Stimulated activated naive B cell treated with anti-CD40 and anti-IgM and Interleukin-4, amounts not matched to agents 10 μg/mL and 1 μg/mL and 100 μg/mL, for 72 hours (primary cell): ENCODE results near the gene KIAA1614.
A peak's percentile ranks its signal among the peaks of the same experiment; 100 is the strongest.
"Not testable (repeated sequence)": the region's sequence is repeated elsewhere in the genome, so short reads cannot be mapped to it uniquely, and the experiment has no call there.

Source experiments
- ATAC-seq, 2 donors: fragments of 150-1000 bp; cut with Tn5 transposase; replicated peaks; 2 replicates each; pipeline ENCODE4 v1.10.0; 2021; ENCODE audit warnings: moderate library complexity in 1 of 2
- DNase-seq: peaks from one replicate; pipeline ENCODE4 v3.0.0; 2021
- H3K27ac Mint-ChIP-seq: one replicate; pipeline ENCODE4 v1.8.0; 2022; ENCODE audit warnings: mild to moderate bottlenecking, mixed read lengths
- H3K27me3 Mint-ChIP-seq, 2 donors: one replicate each; pipeline ENCODE4 v1.8.0; 2022; ENCODE audit warnings: mixed read lengths in 2 of 2
- H3K36me3 Mint-ChIP-seq, 2 donors: one replicate each; pipeline ENCODE4 v1.8.0; 2022; ENCODE audit warnings: mixed read lengths in 2 of 2, mild to moderate bottlenecking in 1 of 2
- H3K4me1 Mint-ChIP-seq, 2 donors: one replicate each; pipeline ENCODE4 v1.8.0; 2022; ENCODE audit warnings: mixed read lengths in 2 of 2, mild to moderate bottlenecking in 1 of 2
- H3K4me3 Mint-ChIP-seq, 2 donors: one replicate each; pipeline ENCODE4 v1.8.0; 2022; ENCODE audit warnings: mild to moderate bottlenecking in 2 of 2, mixed read lengths in 2 of 2, moderate library complexity in 1 of 2
- H3K9me3 Mint-ChIP-seq, 2 donors: one replicate each; pipeline ENCODE4 v1.8.0; 2022; ENCODE audit warnings: mixed read lengths in 2 of 2, mild to moderate bottlenecking in 1 of 2

Gene KIAA1614

DNA sequence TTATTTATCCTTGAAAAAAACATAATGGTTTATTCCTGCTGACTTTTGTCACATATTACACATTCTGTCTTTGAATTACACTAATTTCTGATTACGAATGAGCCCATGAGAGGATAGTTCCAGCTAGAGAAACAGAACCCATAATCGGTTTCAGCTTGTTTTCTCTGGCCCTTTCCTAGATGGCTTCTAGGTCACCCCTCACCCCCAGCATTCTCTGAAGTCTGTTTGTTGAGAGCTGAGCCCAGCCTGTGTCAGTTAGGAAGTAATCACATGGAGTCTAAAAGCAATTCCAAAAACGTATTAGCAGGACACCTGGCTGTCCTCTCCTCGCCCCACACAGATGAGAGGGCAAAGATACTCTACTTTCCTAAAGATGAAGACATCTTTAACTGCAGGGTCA, 48.9 kb downstream of the KIAA1614 start:
- H3K4me1 Mint-ChIP-seq: peaks cover 10 to 25% of the 10 kb centered on the region in 2 donors
- peaks cover 3 to 6% of the 10 kb centered on the region in 2 donors for H3K9me3 Mint-ChIP-seq
- H3K27me3 Mint-ChIP-seq: no peaks in the 10 kb centered on the region
- H3K4me3 Mint-ChIP-seq: no peak overlapping the region
- H3K27ac Mint-ChIP-seq: no peak overlapping the region
- no peak for ATAC-seq
- DNase-seq: no peak
- H3K36me3 Mint-ChIP-seq: peaks cover 51 to 70% of the 10 kb centered on the region in 2 donors

DNA sequence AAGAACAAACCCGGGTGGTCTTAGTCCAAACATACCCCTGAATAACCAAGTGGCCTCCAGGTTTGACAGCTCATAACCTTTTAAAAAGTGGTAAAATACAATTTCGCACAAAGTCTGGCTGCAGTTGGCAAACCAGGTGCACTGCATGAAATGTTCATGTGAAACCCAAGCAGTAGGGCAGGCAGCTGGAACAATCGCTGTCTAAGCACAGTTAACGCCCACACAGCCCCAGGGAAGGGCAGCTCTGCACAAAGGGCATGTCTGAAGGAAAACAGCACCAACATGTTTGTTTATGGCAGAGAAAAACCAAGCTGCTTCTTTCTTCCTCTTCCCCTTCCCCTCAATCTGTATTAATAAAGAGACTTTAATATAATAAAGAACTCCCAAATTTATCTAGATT, 49.5 kb downstream of the KIAA1614 start:
- peaks cover 57 to 73% of the 10 kb centered on the region in 2 donors for H3K36me3 Mint-ChIP-seq
- peak; percentile 84 to 90 for ATAC-seq

DNA sequence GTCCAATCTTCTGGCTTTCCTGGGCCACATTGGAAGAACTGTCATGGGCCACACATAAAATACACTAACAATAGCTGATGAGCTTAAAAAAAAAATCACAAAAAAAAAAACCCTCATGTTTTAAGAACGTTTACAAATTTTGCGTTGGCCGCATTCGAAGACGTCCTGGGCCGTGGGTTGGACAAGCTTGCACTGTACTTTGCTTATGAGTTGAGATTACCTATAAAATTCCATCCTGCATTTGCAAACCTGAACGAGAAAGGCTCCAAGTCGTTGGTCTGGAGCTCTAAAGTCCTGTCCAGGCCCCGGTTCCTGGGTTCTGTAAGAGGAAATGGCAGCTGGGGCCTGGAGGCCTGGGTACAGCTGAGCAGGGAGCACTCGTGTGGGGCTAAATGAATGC, 51.4 kb downstream of the KIAA1614 start:
- Mint-ChIP-seq H3K9me3 (peaks cover 3 to 6% of the 10 kb centered on the region in 2 donors), H3K36me3 (peaks cover 57 to 68% of the 10 kb centered on the region in 2 donors), H3K4me3 (no peak overlapping the region), H3K4me1 (peaks cover 16 to 28% of the 10 kb centered on the region in 2 donors), H3K27me3 (no peaks in the 10 kb centered on the region), H3K27ac (no peak overlapping the region)
- DNase-seq (no peak), ATAC-seq (no peak)

More for the DNA sequence above, 49.5 kb downstream of the KIAA1614 start:
- no peak overlapping the region for H3K27ac Mint-ChIP-seq
- no peaks in the 10 kb centered on the region for H3K27me3 Mint-ChIP-seq
- H3K9me3 Mint-ChIP-seq: peaks cover 3 to 6% of the 10 kb centered on the region in 2 donors
- H3K4me3 Mint-ChIP-seq: no peak overlapping the region
- peaks cover 13 to 30% of the 10 kb centered on the region in 2 donors for H3K4me1 Mint-ChIP-seq
- DNase-seq: no peak

DNA sequence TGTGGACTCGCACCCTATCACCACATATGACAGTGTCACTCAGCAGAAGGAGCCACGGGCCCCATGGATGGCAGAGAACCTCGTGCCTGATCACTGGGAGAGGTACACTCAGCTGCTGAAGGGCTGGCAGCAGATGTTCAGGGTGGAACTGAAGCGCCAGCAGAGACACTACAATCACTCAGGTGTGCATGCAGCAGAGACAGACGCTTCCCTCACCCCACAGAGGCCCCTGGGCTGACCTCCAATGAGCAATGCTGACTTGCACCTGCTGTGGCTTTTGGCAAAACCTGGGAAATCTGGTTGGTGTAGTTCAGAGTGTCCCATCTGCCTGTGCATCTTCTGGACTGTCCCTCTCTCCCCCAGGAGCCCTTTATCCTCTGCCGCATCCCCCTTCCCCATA, 51.9 kb downstream of the KIAA1614 start:
- DNase-seq (no peak), ATAC-seq (no peak)
- no peaks in the 10 kb centered on the region for H3K27me3 Mint-ChIP-seq
- no peak overlapping the region for H3K4me3 Mint-ChIP-seq
- H3K4me1 Mint-ChIP-seq: peaks cover 20 to 33% of the 10 kb centered on the region in 2 donors
- H3K9me3 Mint-ChIP-seq: peaks cover 3 to 6% of the 10 kb centered on the region in 2 donors
- peaks cover 57 to 68% of the 10 kb centered on the region in 2 donors for H3K36me3 Mint-ChIP-seq
- H3K27ac Mint-ChIP-seq: no peak overlapping the region

DNA sequence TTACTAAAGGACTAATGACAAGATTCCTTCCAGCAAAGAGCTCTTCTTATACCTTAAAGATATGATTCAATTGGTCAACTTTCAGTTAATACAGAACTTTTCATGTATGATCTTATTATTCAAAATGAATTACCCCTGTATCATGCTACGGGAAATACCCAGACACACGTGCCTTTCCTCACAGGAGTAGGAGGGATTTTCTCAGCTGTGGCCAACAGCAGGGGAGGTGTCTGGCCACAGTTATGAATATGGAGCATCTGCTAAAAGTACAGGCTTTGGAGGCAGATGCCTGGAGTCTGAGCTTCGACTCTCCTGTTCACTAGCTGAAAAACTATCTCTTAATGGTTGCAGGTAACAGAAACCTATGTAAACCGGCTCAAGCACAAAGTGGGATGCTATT, 53.6 kb downstream of the KIAA1614 start:
- ATAC-seq (peak in 1 of 2 donors; percentile 24), DNase-seq (no peak)
- Mint-ChIP-seq H3K9me3 (no peaks in the 10 kb centered on the region), H3K36me3 (peaks cover 56 to 68% of the 10 kb centered on the region in 2 donors), H3K27ac (peak overlapping the region; percentile 62), H3K4me3 (no peak overlapping the region), H3K27me3 (no peaks in the 10 kb centered on the region), H3K4me1 (peaks cover 31 to 43% of the 10 kb centered on the region in 2 donors)

DNA sequence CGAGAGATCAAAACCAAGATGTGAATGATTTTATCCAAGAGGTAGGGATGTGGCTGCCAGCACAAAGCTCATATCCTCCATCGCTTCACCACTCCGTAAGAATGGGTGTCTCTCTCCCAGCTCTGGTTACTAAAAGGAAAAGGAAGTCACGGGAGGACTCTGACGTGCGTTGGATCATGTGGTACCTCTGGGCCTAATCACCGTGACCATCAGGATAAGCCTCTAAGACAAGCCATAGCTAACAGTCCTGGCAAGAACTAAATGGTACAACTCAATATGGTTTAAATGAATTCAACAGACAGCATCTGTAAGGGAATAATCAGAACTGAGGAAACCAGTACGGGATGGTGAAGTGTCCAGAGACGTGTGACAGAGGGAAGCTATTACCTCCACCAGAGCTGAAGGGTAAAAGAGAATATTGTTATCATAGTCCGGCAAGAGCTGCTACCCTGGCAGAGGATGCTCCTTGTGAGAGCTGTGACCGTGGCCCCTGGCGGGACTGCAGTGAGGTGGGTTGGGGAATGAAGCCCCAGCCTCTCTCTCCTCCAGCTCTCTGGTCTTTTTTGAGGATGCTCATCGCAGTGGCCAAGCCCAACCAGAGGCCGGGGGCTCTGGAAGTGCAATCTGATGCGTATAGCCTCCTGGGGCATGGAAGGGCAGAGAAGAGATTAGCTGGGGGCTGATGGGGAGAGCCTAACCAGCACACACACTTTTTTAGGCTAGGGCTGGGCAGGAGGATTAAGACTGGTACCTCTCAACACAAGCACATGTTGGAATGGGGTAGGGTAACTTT, 54.2 kb downstream of the KIAA1614 start:
- peak overlapping the region; percentile 76 for H3K27ac Mint-ChIP-seq

DNA sequence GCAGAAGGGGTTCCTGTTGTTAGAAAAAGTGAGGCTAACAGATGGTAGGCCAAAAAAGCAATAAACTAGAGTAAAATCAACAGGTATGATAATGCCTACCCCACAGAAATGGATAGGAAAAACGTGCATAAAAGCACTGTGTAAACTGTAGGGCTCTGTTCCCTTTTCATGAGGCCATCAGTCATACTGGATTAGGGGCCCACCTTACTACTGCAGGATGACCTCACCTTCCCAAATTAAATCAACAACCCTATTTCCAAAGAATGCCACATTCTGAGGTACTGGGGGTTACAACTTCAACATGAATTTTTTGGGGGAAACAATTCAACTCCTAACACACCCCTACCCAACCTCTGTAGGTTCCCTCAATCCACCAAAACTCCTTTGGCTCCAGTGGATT, 54.9 kb downstream of the KIAA1614 start:
- Mint-ChIP-seq H3K27me3 (no peaks in the 10 kb centered on the region), H3K4me1 (peaks cover 32 to 34% of the 10 kb centered on the region in 2 donors), H3K27ac (peak overlapping the region; percentile 31), H3K36me3 (peaks cover 66 to 76% of the 10 kb centered on the region in 2 donors), H3K9me3 (no peaks in the 10 kb centered on the region), H3K4me3 (no peak overlapping the region)
- no peak for ATAC-seq
- DNase-seq: no peak

More for the DNA sequence above, 54.2 kb downstream of the KIAA1614 start:
- peaks cover 34 to 39% of the 10 kb centered on the region in 2 donors for H3K4me1 Mint-ChIP-seq
- H3K9me3 Mint-ChIP-seq: no peaks in the 10 kb centered on the region
- H3K4me3 Mint-ChIP-seq: no peak overlapping the region
- H3K27me3 Mint-ChIP-seq: no peaks in the 10 kb centered on the region
- DNase-seq: no peak
- peaks cover 61 to 71% of the 10 kb centered on the region in 2 donors for H3K36me3 Mint-ChIP-seq
- ATAC-seq: no peak

DNA sequence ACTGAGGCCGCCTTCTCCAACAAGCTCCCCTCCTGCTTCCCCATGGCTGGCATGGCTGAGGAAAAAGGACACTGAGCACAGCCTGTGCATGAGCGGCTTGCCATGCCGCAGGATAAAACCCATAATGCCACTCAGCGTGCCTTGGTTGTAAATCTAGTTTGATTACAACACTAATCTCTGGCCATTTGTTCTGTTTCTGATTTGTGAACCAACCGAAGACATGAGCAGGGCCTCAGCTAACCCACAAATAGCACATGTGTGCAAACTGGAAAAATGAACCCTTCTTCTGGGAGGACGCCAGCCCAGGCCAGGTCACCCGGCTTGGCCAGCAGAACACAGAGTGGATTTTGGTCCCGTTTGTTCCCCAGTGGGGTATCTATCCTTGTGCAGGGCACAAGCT, 56.1 kb downstream of the KIAA1614 start:
- H3K9me3 Mint-ChIP-seq, H3K27ac Mint-ChIP-seq, DNase-seq, ATAC-seq, H3K4me3 Mint-ChIP-seq, H3K27me3 Mint-ChIP-seq: not testable (repeated sequence)
- Mint-ChIP-seq H3K36me3 (peaks cover 70 to 86% of the 10 kb centered on the region in 2 donors), H3K4me1 (peaks cover 32 to 34% of the 10 kb centered on the region in 2 donors)

DNA sequence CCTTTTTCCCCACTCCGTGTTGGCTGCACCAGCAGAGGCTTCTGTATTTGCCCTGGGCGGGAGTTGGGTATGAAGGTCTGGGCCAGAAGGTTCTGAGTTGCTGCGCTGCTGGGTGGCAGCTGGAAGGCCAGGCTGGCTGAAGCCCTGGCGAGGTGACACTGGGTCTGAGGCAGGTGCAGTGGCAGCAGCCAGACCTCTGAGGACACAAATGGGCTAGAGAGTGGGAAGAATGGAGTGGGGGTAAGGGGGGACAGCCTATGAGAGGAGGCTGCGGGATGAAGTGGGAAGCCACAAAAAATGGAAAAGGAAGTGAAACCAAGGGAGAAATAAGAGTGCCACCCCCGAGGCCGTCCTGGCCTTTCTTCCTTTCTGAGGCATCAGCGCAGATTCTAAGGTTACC, 56.7 kb downstream of the KIAA1614 start:
- Mint-ChIP-seq H3K4me3 (peak overlapping the region in 1 of 2 donors; percentile 2), H3K27me3 (no peaks in the 10 kb centered on the region), H3K4me1 (peaks cover 32 to 34% of the 10 kb centered on the region in 2 donors), H3K27ac (peak overlapping the region; percentile 53), H3K36me3 (peaks cover 68 to 82% of the 10 kb centered on the region in 2 donors), H3K9me3 (no peaks in the 10 kb centered on the region)
- DNase-seq (no peak), ATAC-seq (peak; percentile 27 to 42)

DNA sequence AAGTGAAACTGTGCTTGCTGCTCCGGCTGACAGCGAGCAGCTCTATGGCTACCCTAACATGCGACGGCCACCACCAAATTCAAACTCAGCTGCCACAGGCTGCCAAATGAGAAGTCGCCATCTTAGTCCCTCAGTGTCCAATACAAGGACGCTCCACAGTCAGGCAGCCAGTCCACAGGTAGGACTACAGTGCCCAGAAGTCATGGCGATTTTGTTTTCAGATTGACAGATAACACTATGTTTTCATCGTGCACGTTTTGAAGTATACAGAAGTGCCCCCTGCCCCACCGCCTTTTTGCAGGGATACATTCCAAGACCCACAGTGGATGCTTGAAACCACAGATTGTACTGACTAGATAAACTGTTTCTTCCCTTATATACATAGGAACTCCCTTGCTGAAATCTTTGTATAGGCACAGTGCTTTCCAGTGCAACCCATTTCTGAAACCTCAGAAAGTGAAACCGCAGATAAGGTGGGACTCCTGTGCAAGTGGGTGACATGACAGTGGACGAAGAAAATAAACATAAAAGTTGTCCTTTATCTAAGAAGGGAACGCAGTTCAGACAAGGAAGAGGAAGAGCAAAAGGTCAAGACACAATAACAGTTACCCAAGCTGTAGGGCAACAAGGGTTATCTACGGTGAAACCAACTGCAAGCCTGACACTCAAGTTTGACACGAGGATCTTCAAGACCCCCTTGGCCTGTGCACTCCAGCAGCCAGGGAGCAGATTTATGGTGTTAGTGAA, 57.8 kb downstream of the KIAA1614 start:
- H3K4me1 Mint-ChIP-seq: peaks cover 32 to 34% of the 10 kb centered on the region in 2 donors
- no peaks in the 10 kb centered on the region for H3K27me3 Mint-ChIP-seq
- no peak overlapping the region for H3K27ac Mint-ChIP-seq
- H3K36me3 Mint-ChIP-seq: peaks cover 60 to 76% of the 10 kb centered on the region in 2 donors
- ATAC-seq (no peak), DNase-seq (no peak)
- no peaks in the 10 kb centered on the region for H3K9me3 Mint-ChIP-seq
- H3K4me3 Mint-ChIP-seq: no peak overlapping the region

DNA sequence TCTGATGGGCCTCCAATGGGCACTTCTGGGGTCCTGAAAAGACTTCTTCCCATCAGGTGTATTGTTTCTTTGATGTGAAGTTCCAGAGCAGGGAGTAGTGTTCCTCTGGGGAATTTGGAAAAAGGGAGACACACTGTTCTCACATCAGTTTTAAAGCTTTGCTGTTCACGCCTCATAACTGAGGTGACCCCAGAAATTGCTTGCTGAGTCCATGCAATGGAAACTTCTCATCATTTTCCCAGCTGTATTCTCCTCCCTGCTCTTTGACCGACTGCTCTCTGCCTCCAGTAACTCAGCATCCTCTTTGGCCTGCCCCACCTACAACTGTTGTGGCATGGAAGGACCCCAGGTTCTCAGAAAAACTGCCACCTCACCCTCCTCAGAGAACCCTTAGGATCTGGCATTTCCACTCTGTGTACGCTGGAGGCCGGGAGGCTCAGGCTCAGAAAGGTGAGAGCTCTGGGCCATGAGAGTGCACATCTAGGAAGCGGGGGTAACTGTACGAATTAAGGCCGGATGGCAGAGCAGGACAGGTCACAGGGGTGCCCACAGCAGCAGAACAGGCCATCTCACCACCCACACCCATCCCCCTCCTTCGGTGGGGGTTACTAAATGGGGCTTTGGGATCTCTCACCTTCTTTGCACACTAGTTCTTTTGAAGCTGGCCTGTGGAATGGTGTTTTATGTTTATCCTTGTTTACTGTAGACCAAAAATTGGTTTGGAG, 58.7 kb downstream of the KIAA1614 start:
- H3K36me3 Mint-ChIP-seq: peaks cover 62 to 76% of the 10 kb centered on the region in 2 donors
- DNase-seq (no peak), ATAC-seq (no peak)
- no peaks in the 10 kb centered on the region for H3K9me3 Mint-ChIP-seq
- no peaks in the 10 kb centered on the region for H3K27me3 Mint-ChIP-seq
- H3K27ac Mint-ChIP-seq: no peak overlapping the region
- no peak overlapping the region for H3K4me3 Mint-ChIP-seq
- H3K4me1 Mint-ChIP-seq: peaks cover 27 to 32% of the 10 kb centered on the region in 2 donors

DNA sequence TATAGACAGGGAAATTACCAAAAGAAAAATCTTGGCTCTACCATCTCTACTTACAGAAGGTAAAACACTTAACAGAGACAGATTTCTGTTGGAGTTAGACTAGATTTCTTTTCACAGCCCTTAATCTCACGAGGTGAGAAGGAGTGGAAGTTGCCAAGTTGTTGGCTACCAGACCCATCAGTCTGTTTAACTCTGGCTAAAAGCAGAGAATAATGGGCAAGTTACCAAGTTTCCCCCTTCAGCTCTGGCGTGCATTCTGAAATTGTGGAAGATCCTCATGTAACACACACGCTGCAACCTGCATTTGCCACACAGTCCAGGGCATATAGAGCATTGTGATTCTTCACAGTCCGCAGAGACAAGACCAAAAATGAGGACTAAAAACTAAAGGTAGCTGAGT, 60.7 kb downstream of the KIAA1614 start:
- no peak overlapping the region for H3K27ac Mint-ChIP-seq
- ATAC-seq: no peak
- H3K27me3 Mint-ChIP-seq: no peaks in the 10 kb centered on the region

DNA sequence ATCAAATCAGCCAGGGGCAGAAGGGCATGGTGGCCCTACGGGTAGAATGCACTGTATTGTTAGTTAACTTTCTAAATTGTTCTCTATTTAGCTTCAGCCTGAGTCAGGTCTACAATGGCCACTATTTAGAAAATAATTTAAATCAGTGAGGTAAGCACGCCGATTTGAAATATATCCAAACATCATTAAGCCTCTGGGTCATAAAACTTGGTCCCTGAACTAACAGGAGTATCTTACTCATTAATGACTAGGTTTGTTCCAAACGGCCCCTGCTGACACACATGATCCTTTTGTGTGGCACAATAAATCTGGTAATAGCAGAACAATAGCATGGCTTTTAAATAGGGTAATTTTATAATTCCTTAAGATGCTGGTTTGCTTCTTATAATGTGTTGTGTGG, 61.5 kb downstream of the KIAA1614 start:
- no peak overlapping the region for H3K27ac Mint-ChIP-seq
- H3K9me3 Mint-ChIP-seq: no peaks in the 10 kb centered on the region
- H3K4me3 Mint-ChIP-seq: no peak overlapping the region
- peaks cover 58 to 74% of the 10 kb centered on the region in 2 donors for H3K36me3 Mint-ChIP-seq
- H3K4me1 Mint-ChIP-seq: peaks cover 17 to 19% of the 10 kb centered on the region in 2 donors
- no peaks in the 10 kb centered on the region for H3K27me3 Mint-ChIP-seq
- DNase-seq (no peak), ATAC-seq (no peak)

More for the DNA sequence above, 60.7 kb downstream of the KIAA1614 start:
- Mint-ChIP-seq H3K36me3 (peaks cover 56 to 71% of the 10 kb centered on the region in 2 donors), H3K4me3 (no peak overlapping the region), H3K9me3 (no peaks in the 10 kb centered on the region), H3K4me1 (peaks cover 20 to 23% of the 10 kb centered on the region in 2 donors)
- no peak for DNase-seq

DNA sequence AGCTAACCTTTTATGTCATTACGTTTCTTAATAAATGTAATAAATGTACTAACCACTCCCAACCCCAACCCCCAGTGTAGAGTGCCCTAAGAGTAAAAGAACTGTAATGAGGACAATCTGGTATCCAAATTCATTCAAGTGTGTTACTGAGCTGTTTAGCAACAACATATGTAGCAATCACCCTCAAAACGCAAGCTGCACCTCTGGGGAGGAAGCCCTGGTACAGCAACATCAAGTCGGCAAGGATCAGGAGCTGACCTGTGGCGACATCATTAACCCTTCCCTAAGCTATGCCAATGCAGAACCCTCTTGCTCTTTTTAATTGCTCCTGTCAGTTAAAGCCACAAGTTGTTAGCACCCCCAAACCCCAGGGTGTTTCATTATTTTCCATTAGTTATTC, 62.9 kb downstream of the KIAA1614 start:
- no peak for ATAC-seq
- no peak overlapping the region for H3K4me3 Mint-ChIP-seq

More for the DNA sequence above, 62.9 kb downstream of the KIAA1614 start:
- no peak for DNase-seq
- Mint-ChIP-seq H3K27me3 (no peaks in the 10 kb centered on the region), H3K9me3 (no peaks in the 10 kb centered on the region), H3K36me3 (peaks cover 51 to 67% of the 10 kb centered on the region in 2 donors), H3K27ac (no peak overlapping the region), H3K4me1 (peaks cover 4 to 5% of the 10 kb centered on the region in 2 donors)
